K562 (cell line): ENCODE measurements around the gene NTNG1. TPM values are rescaled to one million over a fixed set of nuclear protein-coding genes. Genes with fewer than 3 reads are reported as not detected.

Experiments used
- ATAC-seq: fragments of 200-7000 bp; cut with Tn5 transposase; 3 replicates; pipeline ENCODE4 v1.9.1; 2020; ENCODE audit warnings: moderate library complexity
- BruUV-seq: library from RNA; stranded (reverse); fragments of 400-500 nt; replicated peaks from 2 replicates; lab custom pipeline; 2021; lab: Mats Ljungman, UMichigan
- CTCF ChIA-PET: fragments of 300-600 bp; formaldehyde crosslinking; extraction: SDS; loops from one replicate; lab custom pipeline; 2021; ENCODE audit warnings: low intra/inter-chr PET ratio; lab: Yijun Ruan, JAX
- POLR2A ChIA-PET: fragments of 300-600, 350-650 bp; sonication (Branson Sonifier 250); formaldehyde crosslinking; extraction: SDS; loops from one replicate; lab custom pipeline; 2021; ENCODE audit warnings: antibody characterized with exemption, inconsistent platforms; lab: Yijun Ruan, JAX
- DNase-seq, 4 experiments: peaks; one replicate each; pipeline versions ENCODE4 v3.0.0 to v3.0.0-alpha.2; 2011 to 2018; ENCODE audit warnings: low spot score in 3 of 4, mixed read lengths in 3 of 4; ENCODE audit errors: extremely low read depth in 1 of 4
- FAIRE-seq: peaks from 2 replicates; lab custom pipeline; 2011; peaks lifted over from hg19 to GRCh38; lab: Jason Lieb, UNC
- H2AFZ ChIP-seq: 2 replicates; pipeline ENCODE4 v1.6.0; 2011; ENCODE audit warnings: low read depth, low read length, control low read depth, inconsistent platforms
- H3K27ac ChIP-seq: fragments of 200-600 bp; 3 replicates; pipeline ENCODE4 v1.8.0; 2011; ENCODE audit warnings: low read depth, mild to moderate bottlenecking, control low read depth, inconsistent platforms, low read length, moderate library complexity, mixed read lengths; ENCODE audit errors: extremely low read depth
- H3K27me3 ChIP-seq, 2 experiments: fragments of 300-600 bp in 1 of 2; 2 replicates in 1 of 2; 3 replicates in 1 of 2; pipeline versions ENCODE4 v1.6.0 to v1.8.0; 2011; ENCODE audit warnings: inconsistent platforms in 2 of 2, low read length in 2 of 2, mild to moderate bottlenecking in 1 of 2, mixed read lengths in 1 of 2, moderate library complexity in 1 of 2; ENCODE audit not compliant: control insufficient read depth in 2 of 2, insufficient read depth in 2 of 2
- H3K36me3 ChIP-seq: fragments of 300-600 bp; 3 replicates; pipeline ENCODE4 v1.8.0; 2011; ENCODE audit warnings: mild to moderate bottlenecking, low read length, inconsistent platforms; ENCODE audit not compliant: control insufficient read depth, insufficient read depth
- H3K4me1 ChIP-seq, 2 experiments: fragments of 200-600 bp in 1 of 2; replicated peaks in 1 of 2; 2 replicates in 1 of 2; 3 replicates in 1 of 2; pipeline versions ENCODE4 v1.5.1 to v1.8.0; 2011; ENCODE audit warnings: inconsistent platforms in 2 of 2, low read length in 2 of 2, mild to moderate bottlenecking in 1 of 2, mixed read lengths in 1 of 2, moderate library complexity in 1 of 2; ENCODE audit not compliant: control insufficient read depth in 2 of 2, insufficient read depth in 2 of 2
- H3K4me2 ChIP-seq: 2 replicates; pipeline ENCODE4 v1.6.1; 2011; ENCODE audit warnings: low read length, control low read depth, inconsistent platforms, mixed read lengths; ENCODE audit not compliant: insufficient read depth
- H3K4me3 ChIP-seq: fragments of 200-600 bp; sonication (generic), shearing (Covaris generic); 2 replicates; pipeline ENCODE4 v1.5.1; 2016; ENCODE audit warnings: control low read depth, inconsistent platforms
- H3K79me2 ChIP-seq: fragments of 200-600 bp; 3 replicates; pipeline ENCODE4 v1.8.0; 2011; ENCODE audit warnings: low read length, inconsistent platforms; ENCODE audit not compliant: control insufficient read depth, insufficient read depth
- H3K9ac ChIP-seq, 2 experiments: 2 replicates each; pipeline versions ENCODE4 v1.6.0 to v1.6.1; 2011; ENCODE audit warnings: low read depth in 2 of 2, low read length in 2 of 2, control low read depth in 1 of 2, inconsistent platforms in 1 of 2, mild to moderate bottlenecking in 1 of 2, mixed read lengths in 1 of 2; ENCODE audit not compliant: insufficient read depth in 1 of 2
- H3K9me1 ChIP-seq: one replicate; pipeline ENCODE4 v1.6.0; 2011; ENCODE audit warnings: inconsistent platforms, mild to moderate bottlenecking, low read length, moderate library complexity; ENCODE audit not compliant: control insufficient read depth, insufficient read depth
- H3K9me3 ChIP-seq: replicated peaks from 2 replicates; pipeline ENCODE4 v1.5.1; 2011; ENCODE audit warnings: low read depth, low read length, inconsistent platforms; ENCODE audit not compliant: control insufficient read depth, insufficient read depth
- H4K20me1 ChIP-seq: replicated peaks from 2 replicates; pipeline ENCODE4 v1.6.1; 2011; ENCODE audit warnings: low read length, inconsistent platforms, mixed read lengths; ENCODE audit not compliant: control insufficient read depth, insufficient read depth
- ARHGAP35 ChIP-seq: fragments of 450-650 bp; IDR thresholded peaks from 2 replicates; pipeline ENCODE4 v1.6.1; 2018; ENCODE audit not compliant: partially characterized antibody
- EGR1 ChIP-seq: fragments of 450-650 bp; conservative IDR thresholded peaks from 2 replicates; pipeline ENCODE4 v1.6.1; 2017; ENCODE audit warnings: mild to moderate bottlenecking
- MCM2 ChIP-seq: fragments of 450-650 bp; IDR thresholded peaks from 2 replicates; pipeline ENCODE4 v1.6.1; 2017; ENCODE audit warnings: low read depth, mild to moderate bottlenecking
- MEF2D ChIP-seq: conservative IDR thresholded peaks from 2 replicates; pipeline ENCODE4 v1.6.1; 2016; ENCODE audit warnings: low read depth, missing genetic modification characterization, missing compliant biosample characterization
- PHB2 ChIP-seq: fragments of 450-650 bp; IDR thresholded peaks from 2 replicates; pipeline ENCODE4 v1.6.1; 2017; ENCODE audit warnings: low read depth
- SMARCA4 ChIP-seq: fragments of 450-650 bp; IDR thresholded peaks from 2 replicates; pipeline ENCODE4 v1.6.1; 2016
- TEAD2 ChIP-seq: fragments of 450-650 bp; IDR thresholded peaks from 2 replicates; pipeline ENCODE4 v1.6.1; 2016; ENCODE audit warnings: missing genetic modification characterization, control low read depth, missing compliant biosample characterization
- ZNF354B ChIP-seq: fragments of 250-450 bp; sonication (Bioruptor Pico); IDR thresholded peaks from 2 replicates; pipeline ENCODE4 v1.4.0; 2020
- ZNF609 ChIP-seq: sonication (generic); formaldehyde crosslinking; IDR thresholded peaks from 2 replicates; pipeline ENCODE4 v1.8.1; 2023; ENCODE audit warnings: missing genetic modification reagents, mild to moderate bottlenecking, borderline replicate concordance
- ZNF695 ChIP-seq: fragments of 450-650 bp; formaldehyde crosslinking; IDR thresholded peaks from 2 replicates; pipeline ENCODE4 v1.4.0; 2020; ENCODE audit warnings: mild to moderate bottlenecking, moderate library complexity
- ZNF740 ChIP-seq, 3 experiments: fragments of 200-800 bp in 1 of 3; sonication (Bioruptor generic) in 1 of 3; sonication (generic) in 1 of 3; formaldehyde crosslinking in 1 of 3; IDR thresholded peaks; 2 replicates each; pipeline versions ENCODE4 v1.6.1 to v1.8.0; 2016 to 2022; ENCODE audit warnings: mild to moderate bottlenecking in 2 of 3, missing compliant biosample characterization in 2 of 3, missing genetic modification characterization in 2 of 3, missing genetic modification reagents in 1 of 3
- ZSCAN29 ChIP-seq: fragments of 450-650 bp; IDR thresholded peaks from 2 replicates; pipeline ENCODE4 v1.6.1; 2017
- WGBS: fragments of 100-300 bp; shearing (Covaris generic); methylation state at CpG from one replicate; pipeline ENCODE4 v1.1.6; 2016; ENCODE audit warnings: low coverage, mixed read lengths; ENCODE audit not compliant: insufficient coverage; ENCODE audit errors: missing lambda C conversion rate; 5-methylcytosine and 5-hydroxymethylcytosine counted together
- in situ Hi-C: fragments of 300-500 bp; cut with MboI; formaldehyde crosslinking; loops from 4 replicates; pipeline ENCODE4 v1.15.0; 2018; ENCODE audit warnings: inconsistent platforms, mixed read lengths
- intact Hi-C: fragments of 100-400 bp; cut with micrococcal nuclease; formaldehyde crosslinking; loops from 2 replicates; pipeline ENCODE4 v1.14.2; 2022
- polyA plus RNA-seq, 8 experiments: library from polyadenylated mRNA; depleted of rRNA in 4 of 8; stranded (reverse) in 5 of 8; unstranded in 3 of 8; fragments of >200 nt; fragmentation: Nextera tagmentation in 2 of 8; fragmentation: Illumina TruSeq in 1 of 8; extraction: Ambion mirVana in 2 of 8; extraction: Trizol in 1 of 8; gene quantifications; 2 replicates each; pipeline versions ENCODE4 v1.2.1 to v1.2.3, GENCODE V29; 2011 to 2014; ENCODE audit warnings: inconsistent platforms in 1 of 8, missing spikeins in 1 of 8
- total RNA-seq, 7 experiments: library from RNA; depleted of rRNA in 6 of 7; stranded (reverse); fragments of >200 nt in 6 of 7; fragmentation: Illumina TruSeq in 2 of 7; extraction: Trizol in 2 of 7; gene quantifications; 2 replicates each; pipeline versions ENCODE4 v1.2.1 to v1.2.3, GENCODE V29; 2011 to 2021; ENCODE audit warnings: low replicate concordance in 1 of 7
- TF ChIP-seq, protein P1 (sequence below), 2 experiments: fragments of 250-450 bp in 1 of 2; fragments of 450-650 bp in 1 of 2; sonication (Bioruptor Pico) in 1 of 2; IDR thresholded peaks; 2 replicates each; pipeline versions ENCODE4 v1.6.1 to v1.8.0; 2016 to 2021; ENCODE audit warnings: mild to moderate bottlenecking in 2 of 2, moderate library complexity in 2 of 2, missing compliant biosample characterization in 1 of 2, missing genetic modification characterization in 1 of 2
- TF ChIP-seq, protein P2 (sequence below), 2 experiments: fragments of 200-800 bp in 1 of 2; sonication (Bioruptor generic) in 1 of 2; sonication (generic) in 1 of 2; formaldehyde crosslinking in 1 of 2; IDR thresholded peaks in 1 of 2; conservative IDR thresholded peaks in 1 of 2; 2 replicates each; pipeline versions ENCODE4 v1.5.0 to v1.6.1; 2016 to 2020; ENCODE audit warnings: missing compliant biosample characterization in 1 of 2, missing genetic modification characterization in 1 of 2, missing genetic modification reagents in 1 of 2

NTNG1 gene
- total and polyA plus RNA-seq, 9 of the 15 experiments (the other 6 are each of a cell fraction or from before 2014, with no cell fraction given) = not detected

- BruUV-seq = no TSS peak
- DNase-seq = no peak
These were observed 30.5 kb upstream of the NTNG1 start for GRCh38 chr1:107110326-107110725.

More at GRCh38 chr1:107110326-107110725, 30.5 kb upstream of the NTNG1 start:
- H3K9me3 ChIP-seq = no peaks in the 10 kb centered on the region
- no peaks in the 10 kb centered on the region for H3K4me1 ChIP-seq
- 0% methylated on average over 4 of the region's 4 CpGs for WGBS
- CTCF ChIA-PET = no interaction called here
- no peaks in the 10 kb centered on the region for H3K27me3 ChIP-seq
- POLR2A ChIA-PET = interaction anchor here (0.6 kb wide), 1 partner anchor 32 kb away, joined by 3 read pairs; no protein-coding TSS in a partner anchor
- no peak overlapping the region for H3K4me2 ChIP-seq
- FAIRE-seq = no peak
- H3K9me1 ChIP-seq = no peaks in the 10 kb centered on the region
- H3K79me2 ChIP-seq = no peaks in the 10 kb centered on the region
- H3K36me3 ChIP-seq = no peaks in the 10 kb centered on the region
- TF ChIP-seq ZNF609 (CRISPR knock-in tag) = no peak
- TF ChIP-seq ZNF740 (CRISPR knock-in tag; IDR thresholded peaks at IDR 0.05) = no peak
- no peak for TF ChIP-seq ZNF740 (tag; IDR thresholded peaks at IDR 0.05)
- no peak for TF ChIP-seq TEAD2 (tag)
- TF ChIP-seq EGR1 = no peak
- no peak for TF ChIP-seq ZNF354B (CRISPR knock-in tag)
- TF ChIP-seq, protein P1, sequence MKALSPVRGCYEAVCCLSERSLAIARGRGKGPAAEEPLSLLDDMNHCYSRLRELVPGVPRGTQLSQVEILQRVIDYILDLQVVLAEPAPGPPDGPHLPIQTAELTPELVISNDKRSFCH (CRISPR knock-in tag; IDR thresholded peaks at IDR 0.05) = no peak
- TF ChIP-seq, protein P1 (tag; IDR thresholded peaks at IDR 0.05) = no peak
- TF ChIP-seq SMARCA4 = no peak
- TF ChIP-seq ZNF695 (CRISPR knock-in tag) = no peak
- no peak for TF ChIP-seq MEF2D (tag)
- no peak for TF ChIP-seq MCM2
- TF ChIP-seq ARHGAP35 = no peak
- TF ChIP-seq PHB2 = no peak
- TF ChIP-seq, protein P2, sequence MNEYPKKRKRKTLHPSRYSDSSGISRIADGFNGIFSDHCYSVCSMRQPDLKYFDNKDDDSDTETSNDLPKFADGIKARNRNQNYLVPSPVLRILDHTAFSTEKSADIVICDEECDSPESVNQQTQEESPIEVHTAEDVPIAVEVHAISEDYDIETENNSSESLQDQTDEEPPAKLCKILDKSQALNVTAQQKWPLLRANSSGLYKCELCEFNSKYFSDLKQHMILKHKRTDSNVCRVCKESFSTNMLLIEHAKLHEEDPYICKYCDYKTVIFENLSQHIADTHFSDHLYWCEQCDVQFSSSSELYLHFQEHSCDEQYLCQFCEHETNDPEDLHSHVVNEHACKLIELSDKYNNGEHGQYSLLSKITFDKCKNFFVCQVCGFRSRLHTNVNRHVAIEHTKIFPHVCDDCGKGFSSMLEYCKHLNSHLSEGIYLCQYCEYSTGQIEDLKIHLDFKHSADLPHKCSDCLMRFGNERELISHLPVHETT (CRISPR knock-in tag; conservative IDR thresholded peaks at IDR 0.05 in 1 of 2, IDR thresholded peaks at IDR 0.05 in 1 of 2) = no peak
- no peak for TF ChIP-seq ZSCAN29
- TF ChIP-seq, all 486 proteins: peak for 0
- Histone ChIP-seq H2AFZ (no peak overlapping the region), H3K9ac (no peak overlapping the region), H3K27ac (no peak overlapping the region), H3K4me3 (no peak overlapping the region), H4K20me1 (no peaks in the 10 kb centered on the region)
- intact Hi-C loops (no loop called here), in situ Hi-C loops (no loop called here)
- no peak for ATAC-seq
